ENCODE data around the gene MMP21.

The MMP21 gene

GRCh38 chr10:125775491-125776106 is at the start of gene MMP21:
TSS of gene MMP21 (minus strand) at chr10:125775821. CDS start at chr10:125775821, 0 bp downstream.
- no peak for DNase-seq (ENCODE audit: extremely low read depth in 1 of 2, low read depth in 1 of 2)

GRCh38 chr10:125824736-125825135 is 49.1 kb upstream of the MMP21 start:
- no peak for DNase-seq (ENCODE audit: extremely low read depth in 1 of 2, low read depth in 1 of 2)

GRCh38 chr10:125823663-125824251 is 48.1 kb upstream of the MMP21 start:
- DNase-seq (ENCODE audit: extremely low read depth in 1 of 2, low read depth in 1 of 2) = no peak

- DNase-seq (ENCODE audit: extremely low read depth in 1 of 2, low read depth in 1 of 2) = peak; percentile 84 to 87
Measured at GRCh38 chr10:125822878-125823662, 47.4 kb upstream of the MMP21 start, which contains the start of the genes BCCIP and UROS. TSS of gene BCCIP (plus strand) at chr10:125823546. CDS start at chr10:125823558, 12 bp downstream. TSS of gene UROS (minus strand) at chr10:125823258. CDS start at chr10:125816499, 6,759 bp downstream.

GRCh38 chr10:125820701-125821100 is 45.1 kb upstream of the MMP21 start:
- DNase-seq (ENCODE audit: extremely low read depth in 1 of 2, low read depth in 1 of 2) = no peak

- DNase-seq (ENCODE audit: extremely low read depth in 1 of 2, low read depth in 1 of 2) = no peak
Measured at GRCh38 chr10:125817337-125817946, 41.8 kb upstream of the MMP21 start.

- no peak for DNase-seq (ENCODE audit: extremely low read depth in 1 of 2, low read depth in 1 of 2)
Measured at GRCh38 chr10:125816548-125816947, 40.9 kb upstream of the MMP21 start.

- no peak for DNase-seq (ENCODE audit: extremely low read depth in 1 of 2, low read depth in 1 of 2)
Measured at GRCh38 chr10:125815764-125816163, 40.1 kb upstream of the MMP21 start.

- DNase-seq (ENCODE audit: extremely low read depth in 1 of 2, low read depth in 1 of 2) = no peak
Measured at GRCh38 chr10:125812128-125812750, 36.6 kb upstream of the MMP21 start.

GRCh38 chr10:125811251-125811650 is 35.6 kb upstream of the MMP21 start:
- no peak for DNase-seq (ENCODE audit: extremely low read depth in 1 of 2, low read depth in 1 of 2)

GRCh38 chr10:125808047-125808446 is 32.4 kb upstream of the MMP21 start:
- DNase-seq (ENCODE audit: extremely low read depth in 1 of 2, low read depth in 1 of 2) = no peak

- no peak for DNase-seq (ENCODE audit: extremely low read depth in 1 of 2, low read depth in 1 of 2)
Measured at GRCh38 chr10:125802739-125803138, 27.1 kb upstream of the MMP21 start.

GRCh38 chr10:125802131-125802530 is 26.5 kb upstream of the MMP21 start:
- no peak for DNase-seq (ENCODE audit: extremely low read depth in 1 of 2, low read depth in 1 of 2)

GRCh38 chr10:125801574-125801973 is 26.0 kb upstream of the MMP21 start:
- no peak for DNase-seq (ENCODE audit: extremely low read depth in 1 of 2, low read depth in 1 of 2)

GRCh38 chr10:125799451-125800182 is 24.0 kb upstream of the MMP21 start:
- DNase-seq (ENCODE audit: extremely low read depth in 1 of 2, low read depth in 1 of 2) = no peak

- DNase-seq (ENCODE audit: extremely low read depth in 1 of 2, low read depth in 1 of 2) = no peak
Measured at GRCh38 chr10:125797994-125798662, 22.5 kb upstream of the MMP21 start.

GRCh38 chr10:125797424-125797823 is 21.8 kb upstream of the MMP21 start:
- DNase-seq (ENCODE audit: extremely low read depth in 1 of 2, low read depth in 1 of 2) = no peak

- no peak for DNase-seq (ENCODE audit: extremely low read depth in 1 of 2, low read depth in 1 of 2)
Measured at GRCh38 chr10:125795637-125796190, 20.1 kb upstream of the MMP21 start.

GRCh38 chr10:125795128-125795527 is 19.5 kb upstream of the MMP21 start:
- DNase-seq (ENCODE audit: extremely low read depth in 1 of 2, low read depth in 1 of 2) = no peak
